GM18861 (cell line): ENCODE data around the gene MANBA.

Source experiments
- ATAC-seq: cut with Tn5 transposase; IDR thresholded peaks from one replicate; pipeline ENCODE4 v1.9.1; 2021; ENCODE audit not compliant: unreplicated experiment

The MANBA gene

DNA sequence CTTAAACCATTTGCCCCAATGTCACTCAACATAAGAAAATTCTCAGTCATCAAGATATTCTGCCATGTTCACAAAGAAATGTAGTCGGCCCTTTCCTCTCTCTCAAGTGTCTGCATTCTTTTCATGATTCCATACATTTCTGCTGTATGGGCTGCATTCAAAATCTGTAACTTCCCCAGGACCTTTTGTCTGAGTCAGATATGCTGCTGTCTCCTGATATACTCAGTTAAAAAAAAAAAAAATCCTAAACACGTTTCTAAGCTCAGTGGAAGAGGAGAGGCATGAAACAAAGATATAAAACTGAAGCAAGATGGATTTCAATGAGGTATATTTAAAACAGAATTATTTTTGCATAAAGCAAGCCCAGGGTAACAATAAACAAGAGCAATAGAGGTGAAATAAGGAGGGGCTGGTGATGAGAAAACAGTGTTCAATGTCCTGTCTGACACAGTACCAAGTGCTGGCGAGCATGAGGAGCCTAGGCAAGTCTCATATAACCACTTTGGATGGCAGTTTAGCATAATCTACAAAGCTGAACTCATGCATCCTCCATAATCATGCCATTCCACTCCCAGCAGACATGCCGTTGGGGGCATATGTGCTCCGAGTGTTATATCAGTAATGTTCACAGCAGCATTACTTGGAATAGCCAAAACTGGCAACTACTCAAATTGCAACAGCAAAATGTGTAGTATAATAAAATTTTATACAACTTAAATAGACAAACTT lies 76.7 kb downstream of the MANBA start:
- no peak for ATAC-seq

- ATAC-seq = no peak
Measured at GRCh38 chr4:102678695-102679335, 82.0 kb downstream of the MANBA start.

GRCh38 chr4:102678107-102678506 lies 82.7 kb downstream of the MANBA start:
- no peak for ATAC-seq

GRCh38 chr4:102675141-102675540 lies 85.6 kb downstream of the MANBA start:
- no peak for ATAC-seq

GRCh38 chr4:102667001-102667400 lies 93.8 kb downstream of the MANBA start:
- no peak for ATAC-seq

DNA sequence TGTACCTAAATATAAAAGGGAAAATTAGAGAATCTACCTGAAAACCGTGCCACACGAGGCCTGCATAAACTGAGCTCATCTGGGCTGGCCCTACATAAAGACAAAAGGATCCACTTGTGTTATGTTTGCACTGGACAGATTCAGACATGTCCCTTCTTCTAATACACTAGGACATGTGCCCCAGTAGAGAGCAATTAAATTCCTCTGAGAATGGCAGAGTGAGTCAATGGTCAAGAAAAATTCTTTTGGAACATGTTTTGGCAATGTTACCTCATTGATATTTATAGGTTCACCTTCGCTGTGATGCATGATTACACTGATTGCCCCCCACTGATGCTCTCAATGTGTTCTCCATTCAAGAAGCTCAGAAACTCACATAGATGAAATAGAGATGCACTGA lies 95.2 kb downstream of the MANBA start:
- ATAC-seq = no peak

- ATAC-seq = no peak
Measured at GRCh38 chr4:102663073-102663472, 97.7 kb downstream of the MANBA start.

DNA sequence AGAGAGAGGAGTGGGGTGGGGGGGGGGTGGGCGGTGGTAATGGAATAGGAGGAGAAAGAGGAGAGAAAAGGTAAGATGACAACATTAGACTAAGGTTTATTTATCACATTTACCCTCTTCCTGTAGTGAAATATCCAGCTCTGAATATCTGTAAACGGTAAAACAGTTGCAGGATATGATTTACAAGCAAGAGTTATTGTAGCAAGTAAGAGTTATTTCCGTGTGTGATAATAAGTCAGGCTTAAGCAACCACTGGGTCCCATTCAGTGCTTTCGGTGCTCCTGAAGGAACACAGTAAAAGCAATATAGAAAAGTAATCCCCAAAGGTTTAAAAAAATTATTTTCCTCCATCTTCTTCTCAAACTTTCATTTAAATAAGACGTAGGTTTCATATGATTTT lies 103.6 kb downstream of the MANBA start:
- ATAC-seq = no peak

DNA sequence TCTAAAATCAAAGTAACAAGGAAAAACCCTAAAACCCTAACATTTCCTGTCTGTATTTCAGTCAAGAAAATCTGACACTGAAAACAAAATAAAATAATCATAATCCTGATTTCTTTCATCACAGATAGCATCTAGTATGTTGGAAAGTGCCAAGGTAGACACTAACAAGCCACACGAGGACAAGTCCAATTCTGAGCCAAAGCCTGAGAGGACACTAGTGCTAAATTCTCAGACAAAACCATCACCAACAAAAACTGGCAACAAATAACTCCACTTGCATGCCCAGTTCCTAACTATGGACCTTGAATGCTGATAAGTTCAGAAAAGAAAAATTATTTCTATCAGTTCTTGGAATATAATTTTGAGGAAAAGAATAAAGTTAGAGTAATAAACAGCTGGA lies 113.7 kb downstream of the MANBA start:
- no peak for ATAC-seq

- ATAC-seq = no peak
Measured at GRCh38 chr4:102642631-102643298, 118.0 kb downstream of the MANBA start.

- ATAC-seq = no peak
Measured at GRCh38 chr4:102641793-102642192, 119.0 kb downstream of the MANBA start.

- no peak for ATAC-seq
Measured at GRCh38 chr4:102640669-102641068, 120.1 kb downstream of the MANBA start.

DNA sequence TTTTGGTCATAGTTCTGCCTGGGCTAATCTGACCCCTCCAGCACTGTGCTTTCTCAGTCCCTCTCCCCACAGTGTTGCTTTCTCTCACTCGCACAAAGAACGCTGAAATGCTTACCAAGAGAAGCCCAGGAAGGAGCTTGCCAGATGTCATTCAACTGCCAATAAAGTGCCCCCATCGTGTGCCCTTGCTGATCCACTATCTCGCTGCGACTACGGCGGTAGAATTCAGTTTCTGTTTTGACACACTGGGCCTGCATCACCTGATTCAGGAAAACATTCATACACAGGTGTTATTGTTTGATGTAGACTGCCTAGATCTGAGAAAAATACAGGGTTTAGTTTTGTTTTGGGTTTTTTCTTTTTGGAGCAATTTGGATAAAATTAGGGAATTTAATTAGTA lies 121.2 kb downstream of the MANBA start:
- ATAC-seq = no peak

GRCh38 chr4:102638621-102639020 lies 122.1 kb downstream of the MANBA start:
- ATAC-seq = no peak

- ATAC-seq = no peak
Measured at GRCh38 chr4:102637391-102637790, 123.4 kb downstream of the MANBA start.

DNA sequence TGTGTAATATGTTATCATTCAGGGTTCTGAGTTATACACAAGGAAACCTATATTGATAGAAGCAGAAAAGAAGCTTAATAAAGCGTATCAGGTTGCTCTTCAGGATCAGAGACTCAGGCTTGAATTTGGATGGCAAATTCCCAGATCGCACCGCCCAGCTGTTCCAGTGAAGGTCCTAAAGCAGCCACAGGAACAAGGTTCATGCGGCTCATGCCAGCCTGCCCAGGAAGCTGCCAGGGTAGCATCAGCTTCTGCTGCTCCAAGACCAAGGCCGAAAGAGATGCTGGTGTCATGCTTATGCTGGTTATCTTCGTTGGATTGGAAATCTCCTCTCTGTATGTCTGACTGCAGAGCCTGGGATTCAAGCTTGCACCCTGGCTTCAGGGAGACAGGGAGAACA lies 127.7 kb downstream of the MANBA start:
- ATAC-seq = no peak

DNA sequence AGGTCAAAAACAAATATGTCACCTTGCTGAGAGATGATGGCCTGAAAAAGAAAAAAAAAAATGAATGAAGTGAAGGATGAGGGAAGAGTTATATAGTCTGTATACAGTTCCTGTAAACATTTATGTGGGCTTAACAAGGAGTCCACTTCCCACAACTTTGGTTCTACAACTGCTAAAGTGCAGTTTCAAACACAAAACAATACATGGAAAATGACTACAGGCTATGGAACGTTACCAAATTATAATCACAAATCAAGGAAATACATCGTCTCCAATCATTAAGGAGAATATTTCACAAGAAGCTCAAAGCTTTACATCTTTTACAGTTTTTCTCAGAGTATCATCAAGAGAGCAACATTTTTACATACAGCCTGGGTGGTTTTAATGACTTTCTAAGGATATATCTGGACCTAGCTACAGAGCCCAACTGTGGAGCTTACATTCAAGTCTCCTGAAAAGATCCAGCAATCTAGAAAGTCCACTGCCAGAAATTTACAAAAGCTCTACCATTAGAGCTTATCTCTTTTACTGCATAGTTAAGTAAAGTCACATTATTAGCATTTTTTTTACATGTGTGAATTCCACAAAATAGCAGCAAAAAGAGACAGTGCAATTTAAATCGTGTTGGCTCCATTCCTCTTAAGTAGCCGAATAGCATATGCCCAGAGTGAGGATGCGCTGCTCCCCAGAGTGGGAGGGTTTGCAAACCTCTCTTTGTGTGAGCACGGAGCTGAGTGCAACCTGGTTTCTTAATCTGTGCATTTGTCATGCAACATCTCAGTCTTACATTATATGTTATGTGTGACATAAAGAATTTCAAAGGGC lies 128.3 kb downstream of the MANBA start:
- no peak for ATAC-seq

DNA sequence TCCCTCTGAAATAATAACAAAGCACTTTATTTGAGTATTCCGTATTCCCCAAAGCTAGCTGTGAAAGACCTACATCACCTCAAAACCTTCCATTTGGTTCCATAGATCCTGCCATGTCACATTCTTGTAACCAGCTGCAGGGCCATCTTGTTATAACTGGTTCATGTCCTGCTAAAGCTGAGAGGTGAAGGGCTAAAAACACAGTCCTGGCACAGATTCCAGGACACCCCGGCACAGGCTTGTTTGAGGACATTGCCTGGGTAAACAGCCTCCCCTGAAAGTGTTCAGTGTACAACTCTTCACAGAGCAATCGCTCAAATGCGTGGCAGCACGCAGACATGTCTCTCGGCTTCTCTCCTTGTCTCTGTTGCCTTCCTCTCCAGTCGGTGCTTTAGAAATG lies 129.2 kb downstream of the MANBA start:
- no peak for ATAC-seq

DNA sequence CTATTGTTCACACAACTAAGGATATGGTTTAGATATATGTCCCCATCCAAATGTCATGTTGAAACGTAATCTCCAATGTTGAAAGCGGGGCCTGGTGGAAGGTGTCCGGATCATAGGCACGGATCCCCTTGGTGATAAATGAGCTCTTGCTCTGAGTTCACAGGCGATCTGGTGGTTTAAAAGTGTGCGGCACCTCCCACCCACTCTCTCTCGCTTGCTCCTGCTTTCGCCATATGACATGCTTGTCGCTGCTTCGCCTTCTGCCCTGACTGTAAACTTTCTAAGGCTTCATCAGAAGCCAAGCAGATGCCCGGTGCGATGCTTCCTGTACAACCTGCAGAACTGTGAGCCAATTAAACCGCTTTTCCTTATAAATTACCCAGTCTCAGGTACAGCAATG lies 131.1 kb downstream of the MANBA start:
- no peak for ATAC-seq

- ATAC-seq = no peak
Measured at GRCh38 chr4:102627831-102628523, 132.8 kb downstream of the MANBA start.
